Mesenchymal stem cell (in vitro differentiated cells and primary cell): Measurements from ENCODE around the gene RAD51B.

ENCODE experiments used
- DNase-seq: peaks from one replicate; pipeline ENCODE4 v3.0.0-alpha.2; 2013
- H2AFZ ChIP-seq: one replicate; pipeline ENCODE4 v1.6.1; 2013; ENCODE audit warnings: low read depth, mild to moderate bottlenecking, control low read depth, inconsistent platforms, low read length, moderate library complexity
- H2AK5ac ChIP-seq: 2 replicates; pipeline ENCODE4 v1.6.1; 2013; ENCODE audit warnings: low read length, moderate library complexity, mild to moderate bottlenecking, inconsistent platforms; ENCODE audit not compliant: severe bottlenecking
- H2BK120ac ChIP-seq: one replicate; pipeline ENCODE4 v1.6.1; 2013; ENCODE audit warnings: low read depth, mild to moderate bottlenecking, inconsistent platforms, low read length, moderate library complexity
- H2BK12ac ChIP-seq, 2 experiments: one replicate each; pipeline ENCODE4 v1.6.1; 2013; ENCODE audit warnings: inconsistent platforms in 2 of 2, low read length in 2 of 2, mild to moderate bottlenecking in 2 of 2, moderate library complexity in 2 of 2, control low read depth in 1 of 2
- H2BK15ac ChIP-seq: one replicate; pipeline ENCODE4 v1.6.1; 2013; ENCODE audit warnings: mild to moderate bottlenecking, low read depth, inconsistent platforms; ENCODE audit not compliant: poor library complexity, severe bottlenecking
- H2BK5ac ChIP-seq: 2 replicates; pipeline ENCODE4 v1.6.1; 2013; ENCODE audit warnings: low read depth, mild to moderate bottlenecking, low read length, control low read depth, inconsistent platforms; ENCODE audit not compliant: poor library complexity, severe bottlenecking
- H3K14ac ChIP-seq, 2 experiments: one replicate each; pipeline ENCODE4 v1.6.1; 2013; ENCODE audit warnings: inconsistent platforms in 2 of 2, low read length in 2 of 2, control low read depth in 1 of 2, mild to moderate bottlenecking in 1 of 2, moderate library complexity in 1 of 2
- H3K18ac ChIP-seq, 2 experiments: one replicate each; pipeline ENCODE4 v1.6.1; 2013; ENCODE audit warnings: inconsistent platforms in 2 of 2, low read length in 2 of 2, control low read depth in 1 of 2, low read depth in 1 of 2, mild to moderate bottlenecking in 1 of 2
- H3K23ac ChIP-seq, 2 experiments: one replicate each; pipeline ENCODE4 v1.6.1; 2013; ENCODE audit warnings: inconsistent platforms in 2 of 2, low read length in 2 of 2, mild to moderate bottlenecking in 2 of 2, moderate library complexity in 2 of 2, control low read depth in 1 of 2
- H3K27ac ChIP-seq: 2 replicates; pipeline ENCODE4 v1.5.1; 2013; ENCODE audit warnings: mild to moderate bottlenecking, moderate library complexity, low read length, control low read depth, inconsistent platforms; ENCODE audit not compliant: poor library complexity, severe bottlenecking
- H3K27me3 ChIP-seq, 2 experiments: 2 replicates each; pipeline versions ENCODE4 v1.6.1 to v1.7.0; 2013; ENCODE audit warnings: low read length in 2 of 2, mild to moderate bottlenecking in 2 of 2, moderate library complexity in 2 of 2, control low read depth in 1 of 2, inconsistent platforms in 1 of 2; ENCODE audit not compliant: control insufficient read depth in 1 of 2, insufficient read depth in 1 of 2
- H3K36me3 ChIP-seq, 2 experiments: 2 replicates each; pipeline versions ENCODE4 v1.6.1 to v1.7.0; 2013; ENCODE audit warnings: low read length in 2 of 2, control low read depth in 1 of 2, inconsistent platforms in 1 of 2, low read depth in 1 of 2, mild to moderate bottlenecking in 1 of 2; ENCODE audit not compliant: insufficient read depth in 2 of 2, control insufficient read depth in 1 of 2
- H3K4ac ChIP-seq, 2 experiments: one replicate each; pipeline ENCODE4 v1.6.1; 2013; ENCODE audit warnings: inconsistent platforms in 2 of 2, low read length in 2 of 2, mild to moderate bottlenecking in 2 of 2, moderate library complexity in 2 of 2, control low read depth in 1 of 2, low read depth in 1 of 2
- H3K4me1 ChIP-seq: 2 replicates; pipeline ENCODE4 v1.6.1; 2013; ENCODE audit warnings: low read depth, low read length, control low read depth; ENCODE audit not compliant: control insufficient read depth, insufficient read depth
- H3K4me2 ChIP-seq: 2 replicates; pipeline ENCODE4 v1.6.1; 2013; ENCODE audit warnings: low read length, mild to moderate bottlenecking, inconsistent platforms; ENCODE audit not compliant: poor library complexity, severe bottlenecking
- H3K4me3 ChIP-seq, 2 experiments: 2 replicates each; pipeline versions ENCODE4 v1.5.1 to v1.7.0; 2013; ENCODE audit warnings: low read length in 2 of 2, mild to moderate bottlenecking in 2 of 2, control low read depth in 1 of 2, low read depth in 1 of 2; ENCODE audit not compliant: insufficient read depth in 1 of 2
- H3K79me1 ChIP-seq: replicated peaks from 2 replicates; pipeline ENCODE4 v1.6.1; 2013; ENCODE audit warnings: mild to moderate bottlenecking, control low read depth, low read length, inconsistent platforms; ENCODE audit not compliant: poor library complexity, severe bottlenecking
- H3K9ac ChIP-seq: 2 replicates; pipeline ENCODE4 v1.7.0; 2013; ENCODE audit warnings: mild to moderate bottlenecking, low read length, moderate library complexity
- H3K9me3 ChIP-seq: 2 replicates; pipeline ENCODE4 v1.7.0; 2013; ENCODE audit warnings: mild to moderate bottlenecking, low read length; ENCODE audit not compliant: control insufficient read depth
- H4K8ac ChIP-seq: one replicate; pipeline ENCODE4 v1.6.1; 2013; ENCODE audit warnings: inconsistent platforms, mild to moderate bottlenecking, low read length, moderate library complexity
- H4K91ac ChIP-seq: one replicate; pipeline ENCODE4 v1.6.1; 2013; ENCODE audit warnings: mild to moderate bottlenecking, low read length, inconsistent platforms
- WGBS: methylation state at CpG from one replicate; pipeline ENCODE4 v1.1.7; 2013; ENCODE audit warnings: mixed read lengths; 5-methylcytosine and 5-hydroxymethylcytosine counted together

RAD51B gene

GRCh38 chr14:68166731-68167382 lies 347.3 kb downstream of the RAD51B start:
- no peak overlapping the region for H2BK5ac ChIP-seq
- peaks cover 2% of the 10 kb centered on the region for H3K4me1 ChIP-seq
- H3K9ac ChIP-seq, result no peak overlapping the region
- H2BK120ac ChIP-seq, result no peak overlapping the region
- no peak overlapping the region for H3K27ac ChIP-seq
- 100% methylated on average over 2 of the region's 3 CpGs for WGBS
- no peak overlapping the region for H2BK15ac ChIP-seq
- H2AK5ac ChIP-seq, result no peak overlapping the region
- H3K36me3 ChIP-seq, result no peaks in the 10 kb centered on the region
- H4K91ac ChIP-seq, result no peak overlapping the region
- H3K18ac ChIP-seq, result no peak overlapping the region
- DNase-seq, result no peak
- no peak overlapping the region for H3K4me2 ChIP-seq
- H2BK12ac ChIP-seq, result no peak overlapping the region
- no peak overlapping the region for H2AFZ ChIP-seq
- H3K4ac ChIP-seq, result no peak overlapping the region
- no peak overlapping the region for H4K8ac ChIP-seq
- H3K14ac ChIP-seq, result no peak overlapping the region
- H3K9me3 ChIP-seq, result no peaks in the 10 kb centered on the region
- no peak overlapping the region for H3K23ac ChIP-seq
- H3K4me3 ChIP-seq, result no peak overlapping the region
- no peaks in the 10 kb centered on the region for H3K79me1 ChIP-seq
- no peaks in the 10 kb centered on the region for H3K27me3 ChIP-seq

GRCh38 chr14:68167383-68168087 lies 348.0 kb downstream of the RAD51B start:
- Histone ChIP-seq H2AK5ac (no peak overlapping the region), H3K4ac (no peak overlapping the region), H2AFZ (no peak overlapping the region), H3K9ac (no peak overlapping the region), H3K4me1 (peaks cover 2% of the 10 kb centered on the region), H3K79me1 (no peaks in the 10 kb centered on the region), H3K4me2 (no peak overlapping the region), H3K27ac (no peak overlapping the region), H3K4me3 (no peak overlapping the region), H3K18ac (no peak overlapping the region), H2BK12ac (no peak overlapping the region), H3K23ac (no peak overlapping the region), H2BK5ac (no peak overlapping the region), H3K9me3 (no peaks in the 10 kb centered on the region), H4K8ac (no peak overlapping the region), H2BK120ac (no peak overlapping the region), H3K14ac (no peak overlapping the region), H3K36me3 (no peaks in the 10 kb centered on the region), H3K27me3 (no peaks in the 10 kb centered on the region), H4K91ac (no peak overlapping the region), H2BK15ac (no peak overlapping the region)
- DNase-seq, result no peak
- WGBS, result 100% methylated on average over 2 of the region's 5 CpGs

- H3K27me3 ChIP-seq, result no peaks in the 10 kb centered on the region
- H2BK12ac ChIP-seq, result no peak overlapping the region
- peak overlapping the region; percentile 8 for H3K27ac ChIP-seq
- no peak overlapping the region for H3K4me2 ChIP-seq
- H3K23ac ChIP-seq, result no peak overlapping the region
- no peak for DNase-seq
- H2BK5ac ChIP-seq, result no peak overlapping the region
- no peaks in the 10 kb centered on the region for H3K79me1 ChIP-seq
- H2BK120ac ChIP-seq, result no peak overlapping the region
- H3K4ac ChIP-seq, result no peak overlapping the region
- no peak overlapping the region for H4K91ac ChIP-seq
- no peak overlapping the region for H2BK15ac ChIP-seq
- 56% methylated on average over 1 of the region's 1 CpG for WGBS
- H2AK5ac ChIP-seq, result no peak overlapping the region
- H3K9me3 ChIP-seq, result no peaks in the 10 kb centered on the region
- no peaks in the 10 kb centered on the region for H3K36me3 ChIP-seq
- H3K4me3 ChIP-seq, result no peak overlapping the region
- no peak overlapping the region for H2AFZ ChIP-seq
- H3K14ac ChIP-seq, result no peak overlapping the region
- H3K4me1 ChIP-seq, result peaks cover 2% of the 10 kb centered on the region
- no peak overlapping the region for H4K8ac ChIP-seq
- no peak overlapping the region for H3K18ac ChIP-seq
- no peak overlapping the region for H3K9ac ChIP-seq
These were observed 349.0 kb downstream of the RAD51B start for GRCh38 chr14:68168460-68169109.

- H3K4me1 ChIP-seq, result peaks cover 3% of the 10 kb centered on the region
- no peak overlapping the region for H4K8ac ChIP-seq
- DNase-seq, result no peak
- no peak overlapping the region for H2AFZ ChIP-seq
- H2BK15ac ChIP-seq, result no peak overlapping the region
- no CpG with 5 or more reads among the region's 3 CpGs for WGBS
- H2BK12ac ChIP-seq, result no peak overlapping the region
- no peaks in the 10 kb centered on the region for H3K79me1 ChIP-seq
- H3K27me3 ChIP-seq, result no peaks in the 10 kb centered on the region
- H2AK5ac ChIP-seq, result no peak overlapping the region
- H4K91ac ChIP-seq, result no peak overlapping the region
- no peaks in the 10 kb centered on the region for H3K9me3 ChIP-seq
- H3K36me3 ChIP-seq, result no peaks in the 10 kb centered on the region
- H3K23ac ChIP-seq, result no peak overlapping the region
- no peak overlapping the region for H3K18ac ChIP-seq
- H3K4me3 ChIP-seq, result no peak overlapping the region
- H3K14ac ChIP-seq, result no peak overlapping the region
- no peak overlapping the region for H2BK5ac ChIP-seq
- no peak overlapping the region for H2BK120ac ChIP-seq
- no peak overlapping the region for H3K4ac ChIP-seq
- H3K27ac ChIP-seq, result peak overlapping the region; percentile 77
- H3K9ac ChIP-seq, result no peak overlapping the region
- no peak overlapping the region for H3K4me2 ChIP-seq
These were observed 352.6 kb downstream of the RAD51B start for GRCh38 chr14:68172216-68172615.
